Natural killer cell (primary cell): ENCODE data around the gene B3GNT8. TPM values are rescaled to one million over a fixed set of nuclear protein-coding genes. Genes with fewer than 3 reads are reported as not detected.

ENCODE experiments used
- ATAC-seq, 3 donors: fragments of 150-1000 bp in 2 of 3; fragments of 200-7000 bp in 1 of 3; cut with Tn5 transposase; 1 replicate in 1 of 3; 2 replicates in 2 of 3; pipeline ENCODE4 v1.10.0; 2021; ENCODE audit warnings: mild to moderate bottlenecking in 2 of 3, moderate library complexity in 2 of 3
- DNase-seq, 2 donors: peaks; one replicate each; pipeline versions ENCODE4 v3.0.0 to v3.0.0-alpha.2; 2013 to 2021; ENCODE audit warnings: mixed read lengths in 1 of 2
- H3K27ac ChIP-seq: one replicate; pipeline ENCODE4 v1.5.1; 2013; ENCODE audit warnings: mild to moderate bottlenecking, low read length
- H3K27me3 ChIP-seq: one replicate; pipeline ENCODE4 v1.6.1; 2013; ENCODE audit warnings: low read length; ENCODE audit not compliant: control insufficient read depth, insufficient read depth
- H3K36me3 ChIP-seq: one replicate; pipeline ENCODE4 v1.6.1; 2013; ENCODE audit warnings: low read length; ENCODE audit not compliant: control insufficient read depth, insufficient read depth
- H3K4me1 ChIP-seq: one replicate; pipeline ENCODE4 v1.6.1; 2013; ENCODE audit warnings: low read length; ENCODE audit not compliant: control insufficient read depth, insufficient read depth
- H3K4me3 ChIP-seq: one replicate; pipeline ENCODE4 v1.5.1; 2013; ENCODE audit warnings: low read length
- H3K9me3 ChIP-seq: one replicate; pipeline ENCODE4 v1.6.1; 2013; ENCODE audit warnings: low read length; ENCODE audit not compliant: control insufficient read depth, insufficient read depth
- H3K27ac Mint-ChIP-seq, 2 donors: one replicate each; pipeline ENCODE4 v1.8.0; 2022; ENCODE audit warnings: mild to moderate bottlenecking in 2 of 2, mixed read lengths in 2 of 2, moderate library complexity in 1 of 2
- H3K27me3 Mint-ChIP-seq, 2 donors: one replicate each; pipeline ENCODE4 v1.8.0; 2022; ENCODE audit warnings: low read depth in 2 of 2, mixed read lengths in 2 of 2
- H3K36me3 Mint-ChIP-seq: one replicate; pipeline ENCODE4 v1.8.0; 2022; ENCODE audit warnings: mixed read lengths
- H3K4me1 Mint-ChIP-seq, 2 donors: one replicate each; pipeline ENCODE4 v1.8.0; 2022; ENCODE audit warnings: mixed read lengths in 2 of 2
- H3K4me3 Mint-ChIP-seq: one replicate; pipeline ENCODE4 v1.8.0; 2022; ENCODE audit warnings: mild to moderate bottlenecking, moderate library complexity, mixed read lengths
- H3K9me3 Mint-ChIP-seq, 2 donors: one replicate each; pipeline ENCODE4 v1.8.0; 2022; ENCODE audit warnings: mixed read lengths in 2 of 2
- CTCF ChIP-seq: fragments of 200-600 bp; IDR thresholded peaks from one replicate; pipeline ENCODE4 v1.8.0; 2022; ENCODE audit warnings: antibody characterized with exemption
- WGBS: methylation state at CpG from one replicate; pipeline ENCODE4 v1.1.7; 2013; ENCODE audit warnings: missing lambda C conversion rate; ENCODE audit not compliant: insufficient coverage; 5-methylcytosine and 5-hydroxymethylcytosine counted together
- intact Hi-C: fragments of 100-400 bp; cut with micrococcal nuclease; formaldehyde crosslinking; loops from one replicate; pipeline ENCODE4 v1.14.2; 2022
- total RNA-seq, 4 donors: library from RNA; stranded (reverse); fragments of 120-200 nt in 1 of 4; gene quantifications; one replicate each; pipeline versions ENCODE4 v1.2.3 to v1.2.4, GENCODE V29; 2013 to 2022

B3GNT8 gene
- total RNA-seq, 3 donors from 2014 or later (not counting 1 experiment from before 2014, with no cell fraction given): 1.5 to 2.5 (median 2.1) TPM

GRCh38 chr19:41434450-41434849 is 7.3 kb upstream of the B3GNT8 start:
- peaks cover 8% of the 10 kb centered on the region for H3K4me1 ChIP-seq
- intact Hi-C loops: no loop called here
- DNase-seq (no peak), ATAC-seq (no peak)
- no peaks in the 10 kb centered on the region for H3K27me3 Mint-ChIP-seq
- no peak overlapping the region for H3K4me3 ChIP-seq
- no peaks in the 10 kb centered on the region for H3K9me3 Mint-ChIP-seq
- H3K9me3 ChIP-seq: no peaks in the 10 kb centered on the region
- peaks cover 5 to 10% of the 10 kb centered on the region in 2 donors for H3K4me1 Mint-ChIP-seq
- no peaks in the 10 kb centered on the region for H3K36me3 Mint-ChIP-seq
- H3K36me3 ChIP-seq: peaks cover 26% of the 10 kb centered on the region
- no peak for TF ChIP-seq CTCF
- 72% methylated on average over 5 of the region's 5 CpGs for WGBS
- no peak overlapping the region for H3K27ac ChIP-seq
- no peak overlapping the region for H3K4me3 Mint-ChIP-seq
- no peak overlapping the region for H3K27ac Mint-ChIP-seq
- no peaks in the 10 kb centered on the region for H3K27me3 ChIP-seq

GRCh38 chr19:41433171-41433570 is 6.0 kb upstream of the B3GNT8 start:
- Histone ChIP-seq H3K4me1 (peaks cover 12% of the 10 kb centered on the region), H3K9me3 (no peaks in the 10 kb centered on the region), H3K27me3 (no peaks in the 10 kb centered on the region), H3K27ac (no peak overlapping the region), H3K4me3 (no peak overlapping the region), H3K36me3 (peaks cover 26% of the 10 kb centered on the region)
- ATAC-seq: no peak
- Mint-ChIP-seq H3K27ac (no peak overlapping the region), H3K9me3 (no peaks in the 10 kb centered on the region), H3K4me3 (no peak overlapping the region), H3K27me3 (no peaks in the 10 kb centered on the region), H3K4me1 (peaks cover 10 to 11% of the 10 kb centered on the region in 2 donors), H3K36me3 (no peaks in the 10 kb centered on the region)
- intact Hi-C loops: no loop called here
- TF ChIP-seq CTCF: no peak
- no peak for DNase-seq
- WGBS: 96% methylated on average over 18 of the region's 18 CpGs

GRCh38 chr19:41431426-41432386 is 4.5 kb upstream of the B3GNT8 start:
- Mint-ChIP-seq H3K27me3 (no peaks in the 10 kb centered on the region), H3K9me3 (no peaks in the 10 kb centered on the region), H3K27ac (peak overlapping the region in 1 of 2 donors; percentile 29), H3K4me1 (peaks cover 9 to 25% of the 10 kb centered on the region in 2 donors), H3K36me3 (no peaks in the 10 kb centered on the region), H3K4me3 (no peak overlapping the region)
- peak in 1 of 2 donors; percentile 33 for DNase-seq
- Histone ChIP-seq H3K27ac (no peak overlapping the region), H3K4me1 (peaks cover 27% of the 10 kb centered on the region), H3K27me3 (no peaks in the 10 kb centered on the region), H3K4me3 (no peak overlapping the region), H3K9me3 (no peaks in the 10 kb centered on the region), H3K36me3 (peaks cover 26% of the 10 kb centered on the region)
- ATAC-seq: no peak
- intact Hi-C loops: no loop called here
- TF ChIP-seq CTCF: no peak
- WGBS: 79% methylated on average over 23 of the region's 23 CpGs
